ENCODE measurements around the gene SPRR2E.
"Not testable (repeated sequence)": the region's sequence is repeated elsewhere in the genome, so short reads cannot be mapped to it uniquely, and the experiment has no call there.

The SPRR2E gene
- total RNA-seq: 0 reads per million in 3 donors

- H3K27me3 ChIP-seq (replicated peaks; ENCODE audit: control insufficient read depth, insufficient read depth, low read length, poor library complexity, severe bottlenecking): peaks cover 5% of the 10 kb centered on the region
These were observed at the start of gene SPRR2E for GRCh38 chr1:153094426-153094825. Gene SPRR2E (minus strand): TSS chr1:153094526. CDS start chr1:153093751, 775 bp downstream.

GRCh38 chr1:153141377-153141776 lies 47.1 kb upstream of the SPRR2E start:
- H3K27ac ChIP-seq (ENCODE audit: insufficient read depth, low read length, poor library complexity, severe bottlenecking): no peak overlapping the region
- H3K4me1 ChIP-seq (ENCODE audit: control insufficient read depth, insufficient read depth, low read length, poor library complexity, severe bottlenecking): no peaks in the 10 kb centered on the region
- H3K4me3 ChIP-seq (ENCODE audit: insufficient read depth, low read depth, low read length, poor library complexity, severe bottlenecking): no peak overlapping the region
- no peak for DNase-seq
- no peaks in the 10 kb centered on the region for H3K36me3 ChIP-seq (ENCODE audit: control insufficient read depth, insufficient read depth, low read length)
- H3K27me3 ChIP-seq (replicated peaks; ENCODE audit: control insufficient read depth, insufficient read depth, low read length, poor library complexity, severe bottlenecking): peaks cover 2% of the 10 kb centered on the region
- H3K9me3 ChIP-seq (ENCODE audit: control insufficient read depth, low read length): no peaks in the 10 kb centered on the region

More at GRCh38 chr1:153094426-153094825, at the start of gene SPRR2E:
- no peaks in the 10 kb centered on the region for H3K4me1 ChIP-seq (ENCODE audit: control insufficient read depth, insufficient read depth, low read length, poor library complexity, severe bottlenecking)
- no peak within 1 kb of the TSS for H3K27ac ChIP-seq (ENCODE audit: insufficient read depth, low read length, poor library complexity, severe bottlenecking)
- H3K9me3 ChIP-seq (ENCODE audit: control insufficient read depth, low read length): no peaks in the 10 kb centered on the region
- no peak for DNase-seq
- no peaks in the 10 kb centered on the region for H3K36me3 ChIP-seq (ENCODE audit: control insufficient read depth, insufficient read depth, low read length)
- H3K4me3 ChIP-seq (ENCODE audit: insufficient read depth, low read depth, low read length, poor library complexity, severe bottlenecking): no peak within 1 kb of the TSS

- Histone ChIP-seq H3K27me3 (replicated peaks; ENCODE audit: control insufficient read depth, insufficient read depth, low read length, poor library complexity, severe bottlenecking) (peaks cover 5% of the 10 kb centered on the region), H3K27ac (ENCODE audit: insufficient read depth, low read length, poor library complexity, severe bottlenecking) (no peak overlapping the region), H3K4me3 (ENCODE audit: insufficient read depth, low read depth, low read length, poor library complexity, severe bottlenecking) (no peak overlapping the region), H3K9me3 (ENCODE audit: control insufficient read depth, low read length) (no peaks in the 10 kb centered on the region), H3K4me1 (ENCODE audit: control insufficient read depth, insufficient read depth, low read length, poor library complexity, severe bottlenecking) (no peaks in the 10 kb centered on the region), H3K36me3 (ENCODE audit: control insufficient read depth, insufficient read depth, low read length) (no peaks in the 10 kb centered on the region)
- no peak for DNase-seq
These were observed 46.2 kb upstream of the SPRR2E start for GRCh38 chr1:153140484-153140883.

- H3K27ac ChIP-seq (ENCODE audit: insufficient read depth, low read length, poor library complexity, severe bottlenecking): no peak overlapping the region
- H3K27me3 ChIP-seq (replicated peaks; ENCODE audit: control insufficient read depth, insufficient read depth, low read length, poor library complexity, severe bottlenecking): peaks cover 13% of the 10 kb centered on the region
- no peaks in the 10 kb centered on the region for H3K9me3 ChIP-seq (ENCODE audit: control insufficient read depth, low read length)
- H3K4me1 ChIP-seq (ENCODE audit: control insufficient read depth, insufficient read depth, low read length, poor library complexity, severe bottlenecking): no peaks in the 10 kb centered on the region
- H3K36me3 ChIP-seq (ENCODE audit: control insufficient read depth, insufficient read depth, low read length): no peaks in the 10 kb centered on the region
- no peak for DNase-seq
- H3K4me3 ChIP-seq (ENCODE audit: insufficient read depth, low read depth, low read length, poor library complexity, severe bottlenecking): no peak overlapping the region
These were observed 39.4 kb upstream of the SPRR2E start for GRCh38 chr1:153133743-153134142.

GRCh38 chr1:153133267-153133666 lies 38.9 kb upstream of the SPRR2E start:
- no peak for DNase-seq
- H3K36me3 ChIP-seq (ENCODE audit: control insufficient read depth, insufficient read depth, low read length): no peaks in the 10 kb centered on the region
- no peaks in the 10 kb centered on the region for H3K9me3 ChIP-seq (ENCODE audit: control insufficient read depth, low read length)
- H3K4me3 ChIP-seq (ENCODE audit: insufficient read depth, low read depth, low read length, poor library complexity, severe bottlenecking): no peak overlapping the region
- peaks cover 13% of the 10 kb centered on the region for H3K27me3 ChIP-seq (replicated peaks; ENCODE audit: control insufficient read depth, insufficient read depth, low read length, poor library complexity, severe bottlenecking)
- no peak overlapping the region for H3K27ac ChIP-seq (ENCODE audit: insufficient read depth, low read length, poor library complexity, severe bottlenecking)
- no peaks in the 10 kb centered on the region for H3K4me1 ChIP-seq (ENCODE audit: control insufficient read depth, insufficient read depth, low read length, poor library complexity, severe bottlenecking)

GRCh38 chr1:153128688-153129087 lies 34.4 kb upstream of the SPRR2E start:
- not testable (repeated sequence) for H3K36me3 ChIP-seq (ENCODE audit: control insufficient read depth, insufficient read depth, low read length); H3K27me3 ChIP-seq (replicated peaks; ENCODE audit: control insufficient read depth, insufficient read depth, low read length, poor library complexity, severe bottlenecking)

GRCh38 chr1:153127296-153127695 lies 33.0 kb upstream of the SPRR2E start:
- Histone ChIP-seq H3K4me1 (ENCODE audit: control insufficient read depth, insufficient read depth, low read length, poor library complexity, severe bottlenecking) (no peaks in the 10 kb centered on the region), H3K36me3 (ENCODE audit: control insufficient read depth, insufficient read depth, low read length) (no peaks in the 10 kb centered on the region), H3K27ac (ENCODE audit: insufficient read depth, low read length, poor library complexity, severe bottlenecking) (no peak overlapping the region), H3K27me3 (replicated peaks; ENCODE audit: control insufficient read depth, insufficient read depth, low read length, poor library complexity, severe bottlenecking) (no peaks in the 10 kb centered on the region), H3K9me3 (ENCODE audit: control insufficient read depth, low read length) (no peaks in the 10 kb centered on the region), H3K4me3 (ENCODE audit: insufficient read depth, low read depth, low read length, poor library complexity, severe bottlenecking) (no peak overlapping the region)
- DNase-seq: no peak

More at GRCh38 chr1:153128688-153129087, 34.4 kb upstream of the SPRR2E start:
- not testable (repeated sequence) for H3K27ac ChIP-seq (ENCODE audit: insufficient read depth, low read length, poor library complexity, severe bottlenecking); H3K9me3 ChIP-seq (ENCODE audit: control insufficient read depth, low read length); H3K4me3 ChIP-seq (ENCODE audit: insufficient read depth, low read depth, low read length, poor library complexity, severe bottlenecking); H3K4me1 ChIP-seq (ENCODE audit: control insufficient read depth, insufficient read depth, low read length, poor library complexity, severe bottlenecking); DNase-seq

- Histone ChIP-seq H3K9me3 (ENCODE audit: control insufficient read depth, low read length) (no peaks in the 10 kb centered on the region), H3K4me3 (ENCODE audit: insufficient read depth, low read depth, low read length, poor library complexity, severe bottlenecking) (no peak overlapping the region), H3K36me3 (ENCODE audit: control insufficient read depth, insufficient read depth, low read length) (no peaks in the 10 kb centered on the region), H3K27me3 (replicated peaks; ENCODE audit: control insufficient read depth, insufficient read depth, low read length, poor library complexity, severe bottlenecking) (no peaks in the 10 kb centered on the region), H3K27ac (ENCODE audit: insufficient read depth, low read length, poor library complexity, severe bottlenecking) (no peak overlapping the region), H3K4me1 (ENCODE audit: control insufficient read depth, insufficient read depth, low read length, poor library complexity, severe bottlenecking) (no peaks in the 10 kb centered on the region)
- DNase-seq: no peak
These were observed 31.2 kb upstream of the SPRR2E start for GRCh38 chr1:153125536-153125935.

GRCh38 chr1:153123793-153124192 lies 29.5 kb upstream of the SPRR2E start:
- not testable (repeated sequence) for DNase-seq; H3K9me3 ChIP-seq (ENCODE audit: control insufficient read depth, low read length); H3K36me3 ChIP-seq (ENCODE audit: control insufficient read depth, insufficient read depth, low read length); H3K4me1 ChIP-seq (ENCODE audit: control insufficient read depth, insufficient read depth, low read length, poor library complexity, severe bottlenecking); H3K27me3 ChIP-seq (replicated peaks; ENCODE audit: control insufficient read depth, insufficient read depth, low read length, poor library complexity, severe bottlenecking); H3K27ac ChIP-seq (ENCODE audit: insufficient read depth, low read length, poor library complexity, severe bottlenecking); H3K4me3 ChIP-seq (ENCODE audit: insufficient read depth, low read depth, low read length, poor library complexity, severe bottlenecking)

GRCh38 chr1:153122831-153123421 lies 28.6 kb upstream of the SPRR2E start:
- no peak for DNase-seq
- Histone ChIP-seq H3K4me3 (ENCODE audit: insufficient read depth, low read depth, low read length, poor library complexity, severe bottlenecking) (no peak overlapping the region), H3K27ac (ENCODE audit: insufficient read depth, low read length, poor library complexity, severe bottlenecking) (no peak overlapping the region), H3K36me3 (ENCODE audit: control insufficient read depth, insufficient read depth, low read length) (no peaks in the 10 kb centered on the region), H3K4me1 (ENCODE audit: control insufficient read depth, insufficient read depth, low read length, poor library complexity, severe bottlenecking) (no peaks in the 10 kb centered on the region), H3K9me3 (ENCODE audit: control insufficient read depth, low read length) (no peaks in the 10 kb centered on the region), H3K27me3 (replicated peaks; ENCODE audit: control insufficient read depth, insufficient read depth, low read length, poor library complexity, severe bottlenecking) (no peaks in the 10 kb centered on the region)

Data from effector memory CD4-positive, alpha-beta T cell (primary cell).